ENCODE data around the gene TLE6.
"Not testable (repeated sequence)": the region's sequence is repeated elsewhere in the genome, so short reads cannot be mapped to it uniquely, and the experiment has no call there.

The TLE6 gene

DNA sequence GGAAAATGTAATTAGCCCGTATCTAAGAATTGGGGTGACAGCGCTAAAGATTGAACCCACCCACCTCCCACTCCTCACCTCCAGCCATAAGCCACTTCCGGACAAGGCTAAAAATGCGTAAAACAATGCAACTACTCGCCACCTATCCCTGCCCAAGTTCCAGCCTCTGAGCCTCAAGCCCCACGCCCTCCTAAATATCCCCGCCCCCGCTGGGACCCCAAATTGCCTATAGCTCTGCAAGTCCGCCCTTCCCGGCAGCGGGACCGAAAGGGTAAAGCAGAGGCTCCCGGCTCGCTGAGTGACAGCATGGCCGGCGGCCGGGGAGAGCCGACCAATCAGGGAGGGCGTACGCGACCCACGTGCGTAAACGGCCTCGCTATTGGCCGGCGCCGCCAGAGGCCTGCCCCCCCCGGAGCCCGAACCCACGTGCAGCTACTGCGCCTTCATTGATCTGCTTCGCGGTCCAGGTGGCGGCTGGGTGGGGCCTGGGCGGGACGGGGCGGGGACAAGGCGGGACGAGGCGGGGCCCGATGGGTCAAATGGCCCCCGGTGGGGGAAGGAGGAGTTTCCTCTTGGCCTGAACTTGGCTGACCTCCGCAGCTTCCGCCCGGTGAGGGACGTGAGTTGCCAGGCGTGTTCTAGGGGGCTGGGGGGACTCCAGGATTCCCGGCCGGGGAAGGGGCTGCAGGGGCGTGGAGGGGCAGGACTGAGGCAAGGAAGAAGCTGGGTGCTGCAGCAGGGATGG lies at the start of gene TLE6:
TSS of gene TLE6 (plus strand) at position 564 of the 745 bp plus-strand sequence. CDS start 670 bp downstream, outside the sequence.
- DNase-seq: peak; percentile 88

DNA sequence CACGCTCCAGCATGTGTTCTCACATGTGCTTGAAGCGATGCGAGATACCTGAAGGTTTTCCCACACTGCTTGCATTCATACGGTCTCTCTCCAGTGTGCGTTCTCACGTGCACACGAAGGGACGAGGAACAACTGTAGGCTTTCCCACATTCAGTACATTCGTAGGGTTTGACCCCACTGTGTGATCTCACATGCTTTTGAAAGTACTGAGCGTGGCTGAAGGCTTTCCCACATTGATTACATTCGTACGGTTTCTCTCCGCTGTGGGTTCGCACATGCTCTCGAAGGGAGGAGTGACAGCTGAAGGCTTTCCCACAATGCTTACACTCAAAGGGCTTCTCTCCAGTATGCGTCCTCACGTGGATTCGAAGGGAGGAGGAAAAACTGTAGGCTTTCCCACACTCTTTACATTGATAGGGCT lies 43.9 kb upstream of the TLE6 start:
- no peak for DNase-seq

GRCh38 chr19:2935863-2936262 lies 41.5 kb upstream of the TLE6 start:
- DNase-seq: not testable (repeated sequence)

- no peak for DNase-seq
Observed at GRCh38 chr19:2942928-2943640, 34.3 kb upstream of the TLE6 start.

DNA sequence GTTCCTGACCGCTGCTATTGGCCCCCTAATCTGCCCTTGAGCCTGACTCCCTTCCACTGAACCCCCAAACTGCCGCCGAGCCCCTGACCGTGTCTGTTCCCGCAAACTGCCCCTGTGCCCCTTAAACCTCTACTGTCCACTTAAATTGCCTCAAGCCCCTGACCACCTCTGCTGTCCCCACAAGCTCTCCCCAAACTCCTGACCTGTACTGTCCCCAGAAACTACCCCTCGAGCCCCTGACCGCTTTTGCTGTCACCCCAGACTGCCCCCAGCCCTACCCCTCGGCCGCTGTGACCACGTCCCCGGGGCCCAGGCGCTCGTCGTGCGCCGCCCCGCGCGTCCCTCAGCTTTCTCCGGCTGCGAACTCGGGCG lies 33.0 kb upstream of the TLE6 start:
- DNase-seq: no peak

GRCh38 chr19:2944775-2945574 lies 32.4 kb upstream of the TLE6 start, which contains the start of gene ZNF77:
Gene ZNF77, minus strand, starts transcription at chr19:2944971. Its CDS starts 131 bp downstream, at chr19:2944840.
- peak; percentile 98 for DNase-seq

DNA sequence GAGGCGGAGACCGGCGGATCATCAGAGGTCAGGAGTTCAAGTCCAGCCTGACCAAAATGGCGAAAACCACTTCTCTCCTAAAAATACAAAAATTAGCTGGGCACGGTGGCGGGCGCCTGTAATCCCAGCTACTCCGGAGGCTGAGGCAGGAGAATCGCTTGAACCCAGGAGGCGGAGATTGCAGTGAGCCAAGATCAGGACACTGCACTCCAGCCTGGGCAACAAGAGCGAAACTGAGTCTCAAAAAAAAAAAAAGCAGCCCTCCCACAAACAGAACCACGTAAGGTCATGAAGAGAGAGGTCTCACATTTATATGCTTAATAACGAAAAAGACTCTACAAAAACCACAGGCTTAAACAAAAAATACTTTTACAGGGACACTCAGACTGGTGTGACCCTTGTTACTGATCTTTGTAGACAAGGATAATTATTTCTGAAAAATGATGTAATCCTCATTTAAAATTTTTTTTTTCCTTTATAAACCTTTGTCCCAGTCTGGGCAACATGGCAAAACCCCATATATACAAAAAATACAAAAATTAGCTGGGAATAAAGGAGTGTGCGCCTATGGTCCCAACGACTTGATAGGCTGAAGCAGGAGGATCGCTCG lies 31.7 kb upstream of the TLE6 start:
- no peak for DNase-seq

DNA sequence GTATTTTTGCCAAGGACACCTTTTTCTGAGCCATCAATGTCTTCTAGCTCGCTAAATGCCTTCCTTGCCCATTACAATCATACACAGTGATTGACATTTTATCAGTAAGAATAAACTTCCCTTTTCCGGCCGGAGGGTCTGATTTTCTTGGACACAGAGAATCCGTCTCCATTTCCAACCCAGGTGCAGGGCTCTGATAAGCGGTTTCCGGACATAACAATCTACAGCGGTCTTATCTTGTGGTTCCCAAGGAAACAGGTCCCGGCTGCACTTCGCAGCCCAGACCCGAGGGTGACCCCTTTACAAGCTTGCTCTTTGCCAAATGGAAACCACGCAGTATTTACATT lies 27.5 kb upstream of the TLE6 start:
- DNase-seq: no peak

DNA sequence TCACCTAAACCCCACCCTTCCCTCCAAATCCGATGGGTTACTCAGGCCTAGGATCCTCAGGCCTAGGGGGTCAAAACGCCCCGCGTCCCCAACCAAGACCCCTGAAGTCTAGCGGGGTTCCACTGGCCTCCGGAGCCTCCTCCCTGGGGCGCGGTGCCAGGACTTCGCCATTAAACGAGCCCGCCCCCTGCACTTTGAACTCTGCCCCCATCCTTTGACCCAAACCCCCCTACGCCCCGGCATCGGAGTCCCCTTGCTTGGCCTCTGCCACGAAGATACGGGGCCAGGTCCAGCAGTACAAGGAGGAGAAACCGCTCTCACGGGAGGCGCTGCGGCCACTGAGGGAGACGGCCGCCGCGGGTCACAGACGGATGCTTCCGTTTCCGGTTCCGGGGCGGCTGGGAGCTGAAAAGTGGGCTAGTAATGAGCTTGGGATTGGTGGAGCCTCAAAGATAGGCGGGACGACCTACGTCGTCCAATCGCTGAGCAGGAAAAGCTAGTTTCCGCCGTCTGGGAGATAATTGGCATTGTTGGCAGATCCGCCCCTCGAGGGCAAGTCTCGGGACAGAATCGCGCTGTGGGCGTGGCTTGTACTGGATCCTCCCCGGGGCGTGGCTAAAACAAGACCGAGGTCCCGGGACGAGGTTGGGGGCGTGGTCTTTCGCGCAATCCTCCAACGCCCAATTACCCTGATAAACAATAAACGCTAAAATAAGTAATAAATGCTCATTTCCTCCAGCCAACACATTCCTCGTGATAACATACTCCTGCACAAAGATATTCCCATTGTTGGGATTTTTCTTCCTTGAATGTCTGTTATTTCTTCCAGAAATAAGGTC lies 26.9 kb upstream of the TLE6 start:
- DNase-seq: peak; percentile 100

GRCh38 chr19:2952953-2953481 lies 24.3 kb upstream of the TLE6 start:
- DNase-seq: no peak

GRCh38 chr19:2957160-2957559 lies 20.2 kb upstream of the TLE6 start:
- no peak for DNase-seq

GRCh38 chr19:2960120-2960519 lies 17.2 kb upstream of the TLE6 start:
- no peak for DNase-seq

DNA sequence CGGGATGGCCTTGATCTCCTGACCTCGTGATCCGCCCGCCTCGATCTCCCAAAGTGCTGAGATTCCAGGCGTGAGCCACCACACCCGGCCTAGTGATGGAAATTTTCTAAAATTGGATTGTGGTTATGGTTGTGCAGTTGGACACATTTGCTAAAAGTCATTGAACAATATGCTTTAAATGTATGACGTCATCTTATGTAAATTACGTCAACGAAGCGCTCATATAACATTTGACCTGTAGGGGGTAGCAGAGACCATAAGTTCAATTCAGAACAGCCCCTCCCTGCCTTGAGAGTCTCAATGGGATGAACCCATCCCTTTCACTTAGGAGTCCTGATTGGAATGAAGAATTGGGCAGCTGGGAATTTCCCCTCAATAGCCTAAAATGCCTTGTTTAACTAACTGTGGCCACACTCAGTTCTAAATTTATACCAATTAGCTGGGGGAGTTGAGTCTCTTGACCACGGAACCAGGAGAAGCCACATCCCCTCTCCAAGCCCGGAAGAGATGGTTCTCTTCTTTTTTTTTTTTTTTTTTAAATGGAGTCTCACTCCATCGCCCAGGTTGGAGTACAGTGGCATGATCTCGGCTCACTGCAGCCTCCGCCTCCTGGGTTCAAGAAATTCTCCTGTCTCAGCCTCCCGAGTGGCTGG lies 15.2 kb upstream of the TLE6 start:
- DNase-seq: no peak

GRCh38 chr19:2963122-2963521 lies 14.2 kb upstream of the TLE6 start:
- no peak for DNase-seq

DNA sequence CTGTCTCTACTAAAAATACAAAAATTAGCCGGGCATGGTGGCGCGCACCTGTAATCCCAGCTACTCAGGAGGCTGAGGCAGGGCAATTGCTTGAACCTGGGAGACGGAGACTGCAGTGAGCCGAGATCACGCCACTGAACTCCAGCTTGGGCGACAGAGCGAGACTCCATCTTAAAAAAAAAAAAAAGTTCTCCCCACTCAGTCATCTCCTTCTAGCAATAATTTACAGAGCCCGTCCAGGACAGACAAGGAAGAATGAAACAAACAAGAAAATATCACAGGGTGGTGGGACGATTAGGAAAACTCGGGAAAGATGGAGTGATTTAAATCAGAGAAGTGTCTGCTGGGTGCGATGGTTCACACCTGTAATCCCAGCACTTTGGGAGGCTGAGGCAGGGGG lies 13.7 kb upstream of the TLE6 start:
- not testable (repeated sequence) for DNase-seq

DNA sequence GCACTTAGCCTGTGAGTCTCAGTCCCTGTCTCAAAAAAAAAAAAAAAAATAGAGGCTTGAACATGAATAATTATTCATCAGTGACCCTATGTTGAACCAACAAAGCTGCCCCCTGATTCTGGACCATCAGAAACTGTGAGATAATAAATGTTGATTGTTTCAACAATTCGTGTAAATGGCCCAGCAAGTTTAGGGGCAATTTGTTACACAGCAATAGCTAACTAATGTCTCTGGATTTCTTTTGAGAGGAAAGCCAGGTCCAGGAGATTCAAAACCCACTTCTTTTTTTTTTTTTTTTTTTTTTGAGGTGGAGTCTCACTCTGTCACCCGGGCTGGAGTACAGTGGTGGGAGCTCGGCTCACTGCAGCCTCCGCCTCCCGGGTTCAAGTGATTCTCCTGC lies 12.5 kb upstream of the TLE6 start:
- no peak for DNase-seq

- no peak for DNase-seq
Observed at GRCh38 chr19:2967972-2968371, 9.4 kb upstream of the TLE6 start.

DNA sequence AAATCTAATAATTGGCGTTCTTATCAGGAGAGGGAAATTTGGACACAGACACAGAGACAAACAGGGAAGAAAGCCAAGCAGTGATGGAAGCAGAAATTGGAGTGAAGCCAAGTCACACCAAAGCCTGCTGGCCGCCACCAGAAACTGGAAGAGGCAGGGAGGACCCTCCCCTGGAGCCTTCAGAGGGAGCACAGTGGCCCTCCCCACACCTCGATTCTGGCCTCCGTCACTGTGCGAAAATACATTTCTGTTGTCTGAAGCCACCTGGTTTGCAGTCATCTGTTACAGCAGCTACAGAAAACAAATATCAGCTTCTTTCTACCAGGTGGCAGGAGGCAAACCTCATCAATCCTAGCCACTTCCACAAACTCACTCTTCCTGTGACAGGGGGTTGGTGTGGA lies 8.3 kb upstream of the TLE6 start:
- no peak for DNase-seq

GRCh38 chr19:2970201-2970835 lies 7.0 kb upstream of the TLE6 start:
- no peak for DNase-seq

DNA sequence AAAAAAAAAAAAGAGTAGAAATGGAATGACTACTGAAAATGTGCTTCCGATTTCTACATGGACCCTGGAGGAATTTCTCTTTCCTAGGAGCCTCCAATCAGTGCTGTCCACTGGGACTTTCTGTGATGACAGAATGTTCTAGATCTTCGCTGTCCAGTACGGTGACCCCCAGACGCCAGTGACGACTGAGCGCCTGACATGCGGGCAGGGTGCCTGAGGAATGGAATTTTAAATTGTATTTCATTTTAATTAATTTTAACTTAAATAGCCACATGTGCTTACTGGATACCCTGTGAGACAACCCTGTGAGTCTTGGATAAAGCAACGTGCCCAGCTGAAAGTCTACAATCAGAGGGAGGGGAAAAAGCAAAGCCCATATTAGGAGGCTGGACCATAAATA lies 4.1 kb upstream of the TLE6 start:
- DNase-seq: no peak

Measured in activated CD4-positive, alpha-beta T cell treated with anti-CD3 and anti-CD28 coated beads for 1 hour (primary cell).